Stimulated activated CD8-positive, alpha-beta memory T cell treated with anti-CD3 and anti-CD28 coated beads, Interleukin-15, amount 100 ng/mL, for 48 hours (primary cell): ENCODE data around the gene AKR1C1.
"Not testable (repeated sequence)": the region's sequence is repeated elsewhere in the genome, so short reads cannot be mapped to it uniquely, and the experiment has no call there.

ENCODE experiments used
- DNase-seq, 2 donors: peaks; one replicate each; pipeline ENCODE4 v3.0.0-alpha.2; 2020; ENCODE audit warnings: low read depth in 2 of 2

The AKR1C1 gene

GRCh38 chr10:4983615-4984216 is 20.5 kb downstream of the AKR1C1 start:
- DNase-seq: no peak

- DNase-seq: no peak
These were observed 21.0 kb downstream of the AKR1C1 start for GRCh38 chr10:4984223-4984622.

- DNase-seq: no peak
These were observed 21.9 kb downstream of the AKR1C1 start for GRCh38 chr10:4984971-4985594.

- not testable (repeated sequence) for DNase-seq
These were observed 24.9 kb downstream of the AKR1C1 start for GRCh38 chr10:4988000-4988641.

- DNase-seq: no peak
These were observed 27.0 kb downstream of the AKR1C1 start for GRCh38 chr10:4990217-4990616.

GRCh38 chr10:4991463-4991862 is 28.2 kb downstream of the AKR1C1 start:
- DNase-seq: not testable (repeated sequence)

- DNase-seq: not testable (repeated sequence)
These were observed 29.3 kb downstream of the AKR1C1 start for GRCh38 chr10:4992564-4992963.

- not testable (repeated sequence) for DNase-seq
These were observed 31.0 kb downstream of the AKR1C1 start for GRCh38 chr10:4994260-4994659.

- DNase-seq: no peak
These were observed 35.5 kb downstream of the AKR1C1 start for GRCh38 chr10:4998671-4999070.

- no peak for DNase-seq
These were observed 39.0 kb downstream of the AKR1C1 start for GRCh38 chr10:5002013-5002727.

- not testable (repeated sequence) for DNase-seq
These were observed 40.2 kb downstream of the AKR1C1 start, which contains the start of gene AKR1C2 for GRCh38 chr10:5003127-5004029. TSS of gene AKR1C2 (minus strand) at chr10:5003857. CDS start at chr10:5003835, 22 bp downstream.

GRCh38 chr10:5004030-5004385 is 40.8 kb downstream of the AKR1C1 start:
- DNase-seq: not testable (repeated sequence)

GRCh38 chr10:5004501-5004900 is 41.3 kb downstream of the AKR1C1 start:
- not testable (repeated sequence) for DNase-seq

GRCh38 chr10:5008857-5009548 is 45.8 kb downstream of the AKR1C1 start:
- not testable (repeated sequence) for DNase-seq

GRCh38 chr10:5010043-5010442 is 46.8 kb downstream of the AKR1C1 start:
- not testable (repeated sequence) for DNase-seq

GRCh38 chr10:5011392-5011791 is 48.2 kb downstream of the AKR1C1 start:
- not testable (repeated sequence) for DNase-seq

- DNase-seq: no peak
These were observed 49.4 kb downstream of the AKR1C1 start for GRCh38 chr10:5012595-5012994.

GRCh38 chr10:5013385-5013784 is 50.2 kb downstream of the AKR1C1 start:
- DNase-seq: no peak

GRCh38 chr10:5014200-5014910 is 51.1 kb downstream of the AKR1C1 start:
- DNase-seq: not testable (repeated sequence)

- no peak for DNase-seq
These were observed 51.7 kb downstream of the AKR1C1 start for GRCh38 chr10:5014936-5015335.
